SK-N-SH treated with all-trans-retinoic acid at 6 μM for 48 hours (cell line): ENCODE data around the gene ZNF670.

ENCODE experiments used
- ARNTL ChIP-seq: fragments of 450-650 bp; formaldehyde crosslinking; IDR thresholded peaks from 2 replicates; pipeline ENCODE4 v1.5.0; 2020; ENCODE audit warnings: low read depth, mild to moderate bottlenecking, moderate library complexity, borderline replicate concordance
- GLIS3 ChIP-seq: fragments of 250-450 bp; sonication (Bioruptor Pico); IDR thresholded peaks from 2 replicates; pipeline ENCODE4 v1.5.0; 2020; ENCODE audit warnings: mild to moderate bottlenecking, moderate library complexity
- TOX ChIP-seq: fragments of 250-450 bp; sonication (Bioruptor Pico); IDR thresholded peaks from 2 replicates; pipeline ENCODE4 v1.8.0; 2021; ENCODE audit warnings: mild to moderate bottlenecking, moderate library complexity, borderline replicate concordance
- TF ChIP-seq, protein P1 (sequence below): fragments of 250-450 bp; sonication (Bioruptor Pico); IDR thresholded peaks from 2 replicates; pipeline ENCODE4 v1.5.1; 2021; ENCODE audit warnings: mild to moderate bottlenecking, moderate library complexity
- TF ChIP-seq, protein P2 (sequence below): fragments of 250-450 bp; sonication (Bioruptor Pico); IDR thresholded peaks from 2 replicates; pipeline ENCODE4 v1.5.1; 2020; ENCODE audit warnings: low read depth, mild to moderate bottlenecking, moderate library complexity
- TF ChIP-seq, protein P3 (sequence below): fragments of 250-450 bp; sonication (Bioruptor Pico); IDR thresholded peaks from 2 replicates; pipeline ENCODE4 v1.8.0; 2020; ENCODE audit warnings: mild to moderate bottlenecking, moderate library complexity, borderline replicate concordance

DNA sequence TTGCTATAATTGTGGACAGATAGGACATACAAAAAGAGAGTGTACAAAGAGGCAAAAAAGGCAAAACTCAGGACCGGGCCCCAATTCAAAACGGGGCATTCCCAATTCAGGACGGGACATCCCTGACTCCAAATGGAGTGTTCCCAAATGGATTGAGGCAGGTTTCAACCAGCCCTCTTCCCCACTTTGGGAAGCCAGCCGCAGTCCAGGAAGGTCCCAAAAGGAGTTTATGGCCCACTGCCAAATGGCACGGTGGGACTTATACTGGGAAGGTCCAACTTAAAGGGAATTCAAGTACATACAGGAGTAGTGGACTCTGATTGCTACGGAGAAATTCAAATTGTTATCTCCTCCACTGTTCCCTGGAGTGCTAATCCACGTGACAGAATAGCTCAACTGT lies 29.1 kb upstream of the ZNF670 start:
- TF ChIP-seq, protein P1, sequence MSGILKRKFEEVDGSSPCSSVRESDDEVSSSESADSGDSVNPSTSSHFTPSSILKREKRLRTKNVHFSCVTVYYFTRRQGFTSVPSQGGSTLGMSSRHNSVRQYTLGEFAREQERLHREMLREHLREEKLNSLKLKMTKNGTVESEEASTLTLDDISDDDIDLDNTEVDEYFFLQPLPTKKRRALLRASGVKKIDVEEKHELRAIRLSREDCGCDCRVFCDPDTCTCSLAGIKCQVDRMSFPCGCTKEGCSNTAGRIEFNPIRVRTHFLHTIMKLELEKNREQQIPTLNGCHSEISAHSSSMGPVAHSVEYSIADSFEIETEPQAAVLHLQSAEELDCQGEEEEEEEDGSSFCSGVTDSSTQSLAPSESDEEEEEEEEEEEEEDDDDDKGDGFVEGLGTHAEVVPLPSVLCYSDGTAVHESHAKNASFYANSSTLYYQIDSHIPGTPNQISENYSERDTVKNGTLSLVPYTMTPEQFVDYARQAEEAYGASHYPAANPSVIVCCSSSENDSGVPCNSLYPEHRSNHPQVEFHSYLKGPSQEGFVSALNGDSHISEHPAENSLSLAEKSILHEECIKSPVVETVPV (CRISPR knock-in tag) = no peak
- TF ChIP-seq ARNTL (CRISPR knock-in tag) = no peak
- TF ChIP-seq, protein P2, sequence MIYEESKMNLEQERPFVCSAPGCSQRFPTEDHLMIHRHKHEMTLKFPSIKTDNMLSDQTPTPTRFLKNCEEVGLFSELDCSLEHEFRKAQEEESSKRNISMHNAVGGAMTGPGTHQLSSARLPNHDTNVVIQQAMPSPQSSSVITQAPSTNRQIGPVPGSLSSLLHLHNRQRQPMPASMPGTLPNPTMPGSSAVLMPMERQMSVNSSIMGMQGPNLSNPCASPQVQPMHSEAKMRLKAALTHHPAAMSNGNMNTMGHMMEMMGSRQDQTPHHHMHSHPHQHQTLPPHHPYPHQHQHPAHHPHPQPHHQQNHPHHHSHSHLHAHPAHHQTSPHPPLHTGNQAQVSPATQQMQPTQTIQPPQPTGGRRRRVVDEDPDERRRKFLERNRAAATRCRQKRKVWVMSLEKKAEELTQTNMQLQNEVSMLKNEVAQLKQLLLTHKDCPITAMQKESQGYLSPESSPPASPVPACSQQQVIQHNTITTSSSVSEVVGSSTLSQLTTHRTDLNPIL (CRISPR knock-in tag) = no peak
- TF ChIP-seq GLIS3 (CRISPR knock-in tag) = no peak
- TF ChIP-seq TOX (CRISPR knock-in tag) = no peak
- TF ChIP-seq, protein P3, sequence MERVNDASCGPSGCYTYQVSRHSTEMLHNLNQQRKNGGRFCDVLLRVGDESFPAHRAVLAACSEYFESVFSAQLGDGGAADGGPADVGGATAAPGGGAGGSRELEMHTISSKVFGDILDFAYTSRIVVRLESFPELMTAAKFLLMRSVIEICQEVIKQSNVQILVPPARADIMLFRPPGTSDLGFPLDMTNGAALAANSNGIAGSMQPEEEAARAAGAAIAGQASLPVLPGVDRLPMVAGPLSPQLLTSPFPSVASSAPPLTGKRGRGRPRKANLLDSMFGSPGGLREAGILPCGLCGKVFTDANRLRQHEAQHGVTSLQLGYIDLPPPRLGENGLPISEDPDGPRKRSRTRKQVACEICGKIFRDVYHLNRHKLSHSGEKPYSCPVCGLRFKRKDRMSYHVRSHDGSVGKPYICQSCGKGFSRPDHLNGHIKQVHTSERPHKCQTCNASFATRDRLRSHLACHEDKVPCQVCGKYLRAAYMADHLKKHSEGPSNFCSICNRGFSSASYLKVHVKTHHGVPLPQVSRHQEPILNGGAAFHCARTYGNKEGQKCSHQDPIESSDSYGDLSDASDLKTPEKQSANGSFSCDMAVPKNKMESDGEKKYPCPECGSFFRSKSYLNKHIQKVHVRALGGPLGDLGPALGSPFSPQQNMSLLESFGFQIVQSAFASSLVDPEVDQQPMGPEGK (CRISPR knock-in tag) = no peak
